Thyroid gland (tissue), 4 donors: ENCODE measurements around the gene GPR31. TPM values are rescaled to one million over a fixed set of nuclear protein-coding genes. Genes with fewer than 3 reads are reported as not detected.

Source experiments
- DNase-seq, 2 donors: peaks; one replicate each; pipeline ENCODE4 v3.0.0-alpha.2; 2019
- H3K27ac ChIP-seq, 3 donors: fragments of 200-600 bp; sonication (generic); 1 replicate in 2 of 3; 2 replicates in 1 of 3; pipeline ENCODE4 v1.5.1; 2016 to 2019; ENCODE audit warnings: mild to moderate bottlenecking in 1 of 3, moderate library complexity in 1 of 3
- H3K27me3 ChIP-seq: fragments of 200-600 bp; sonication (generic); one replicate; pipeline ENCODE4 v1.5.1; 2019
- H3K36me3 ChIP-seq, 2 donors: fragments of 200-600 bp; sonication (generic); one replicate each; pipeline ENCODE4 v1.5.1; 2016 to 2019
- H3K4me1 ChIP-seq, 2 donors: fragments of 200-600 bp; sonication (generic); one replicate each; pipeline ENCODE4 v1.5.1; 2017 to 2019
- H3K4me3 ChIP-seq, 3 donors: fragments of 200-600 bp; sonication (generic); replicated peaks in 1 of 3; 1 replicate in 2 of 3; 2 replicates in 1 of 3; pipeline ENCODE4 v1.5.1; 2016; ENCODE audit warnings: mild to moderate bottlenecking in 1 of 3
- H3K9me3 ChIP-seq: fragments of 200-600 bp; sonication (generic); one replicate; pipeline ENCODE4 v1.5.1; 2017
- POLR2A ChIP-seq, 2 donors: fragments of 450-650 bp; IDR thresholded peaks; one replicate each; pipeline ENCODE4 v1.6.1; 2017; ENCODE audit warnings: antibody characterized with exemption in 2 of 2, mild to moderate bottlenecking in 2 of 2, moderate library complexity in 1 of 2
- WGBS, 2 donors: methylation state at CpG; one replicate each; pipeline ENCODE4 v1.1.5; 2017; 5-methylcytosine and 5-hydroxymethylcytosine counted together
- intact Hi-C: fragments of 100-400 bp; cut with DNase I; formaldehyde crosslinking; loops from one replicate; pipeline ENCODE4 v1.15.1; 2023
- total RNA-seq, 4 donors: library from RNA; depleted of rRNA; stranded (reverse); fragments of >200 nt; gene quantifications; one replicate each; pipeline ENCODE4 v1.2.3, GENCODE V29; 2016
- TF ChIP-seq, protein P1 (sequence below), 6 experiments: fragments of 200-600 bp in 3 of 6; fragments of 450-650 bp in 3 of 6; sonication (generic) in 3 of 6; IDR thresholded peaks; one replicate each; pipeline ENCODE4 v1.5.1; 2016 to 2019; ENCODE audit warnings: antibody characterized with exemption in 6 of 6, mild to moderate bottlenecking in 2 of 6, inconsistent platforms in 1 of 6, moderate library complexity in 1 of 6

Gene GPR31
- total RNA-seq, 4 donors from 2014 or later: not detected

DNA sequence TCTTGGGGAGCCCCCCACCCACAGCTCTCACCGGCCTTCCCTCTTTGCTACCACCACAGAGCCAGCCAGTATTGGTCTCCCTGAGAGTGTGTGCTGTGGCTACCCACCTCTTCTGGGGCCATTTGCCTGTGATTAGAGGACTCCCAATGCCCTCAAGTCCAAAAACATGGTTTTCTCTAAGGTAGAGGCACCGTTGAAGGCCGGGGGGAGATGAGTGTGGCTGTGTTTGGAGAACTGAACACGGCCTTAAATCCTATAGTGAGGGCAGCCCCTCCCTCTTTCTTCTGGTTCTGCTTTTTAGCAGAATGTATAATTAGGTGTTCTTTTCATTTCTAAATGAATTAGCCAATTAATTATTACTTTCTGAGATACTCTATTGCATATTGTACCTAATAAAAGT is 32.4 kb downstream of the GPR31 start:
- intact Hi-C loops: no loop called here

DNA sequence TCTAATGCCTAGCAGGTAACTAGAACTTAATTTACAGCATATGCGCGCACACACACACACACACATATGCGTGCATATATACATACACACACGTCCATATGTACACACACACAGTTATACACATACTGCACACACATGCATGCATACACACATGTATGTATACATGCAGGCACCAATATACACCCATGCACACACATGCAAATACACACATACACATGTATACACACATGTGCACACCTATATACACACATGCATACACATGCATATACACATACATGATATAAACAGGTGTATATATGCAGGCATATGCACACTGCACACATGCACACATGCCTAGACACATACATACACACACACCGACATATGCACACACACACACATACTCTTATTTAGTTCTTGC is 33.0 kb downstream of the GPR31 start:
- intact Hi-C loops: no loop called here
- Histone ChIP-seq H3K4me1 (peaks cover 3% of the 10 kb centered on the region in 2 donors), H3K27me3 (no peaks in the 10 kb centered on the region), H3K27ac (no peak overlapping the region), H3K4me3 (no peak overlapping the region), H3K36me3 (no peaks in the 10 kb centered on the region), H3K9me3 (no peaks in the 10 kb centered on the region)
- no peak for DNase-seq
- WGBS, 2 donors: 88 to 94% methylated on average over 5 of the region's 5 CpGs
- TF ChIP-seq POLR2A (IDR thresholded peaks at IDR 0.05): no peak
- TF ChIP-seq, protein P1, sequence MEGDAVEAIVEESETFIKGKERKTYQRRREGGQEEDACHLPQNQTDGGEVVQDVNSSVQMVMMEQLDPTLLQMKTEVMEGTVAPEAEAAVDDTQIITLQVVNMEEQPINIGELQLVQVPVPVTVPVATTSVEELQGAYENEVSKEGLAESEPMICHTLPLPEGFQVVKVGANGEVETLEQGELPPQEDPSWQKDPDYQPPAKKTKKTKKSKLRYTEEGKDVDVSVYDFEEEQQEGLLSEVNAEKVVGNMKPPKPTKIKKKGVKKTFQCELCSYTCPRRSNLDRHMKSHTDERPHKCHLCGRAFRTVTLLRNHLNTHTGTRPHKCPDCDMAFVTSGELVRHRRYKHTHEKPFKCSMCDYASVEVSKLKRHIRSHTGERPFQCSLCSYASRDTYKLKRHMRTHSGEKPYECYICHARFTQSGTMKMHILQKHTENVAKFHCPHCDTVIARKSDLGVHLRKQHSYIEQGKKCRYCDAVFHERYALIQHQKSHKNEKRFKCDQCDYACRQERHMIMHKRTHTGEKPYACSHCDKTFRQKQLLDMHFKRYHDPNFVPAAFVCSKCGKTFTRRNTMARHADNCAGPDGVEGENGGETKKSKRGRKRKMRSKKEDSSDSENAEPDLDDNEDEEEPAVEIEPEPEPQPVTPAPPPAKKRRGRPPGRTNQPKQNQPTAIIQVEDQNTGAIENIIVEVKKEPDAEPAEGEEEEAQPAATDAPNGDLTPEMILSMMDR (IDR thresholded peaks at IDR 0.05): no peak

More for the DNA sequence above, 32.4 kb downstream of the GPR31 start:
- Histone ChIP-seq H3K27ac (no peak overlapping the region), H3K4me1 (peaks cover 3 to 8% of the 10 kb centered on the region in 2 donors), H3K4me3 (no peak overlapping the region), H3K36me3 (no peaks in the 10 kb centered on the region), H3K27me3 (no peaks in the 10 kb centered on the region), H3K9me3 (no peaks in the 10 kb centered on the region)
- 81% methylated on average over 4 of the region's 4 CpGs for WGBS, 2 donors
- TF ChIP-seq, protein P1 (IDR thresholded peaks at IDR 0.05): no peak
- TF ChIP-seq POLR2A (IDR thresholded peaks at IDR 0.05): no peak
- DNase-seq: no peak

DNA sequence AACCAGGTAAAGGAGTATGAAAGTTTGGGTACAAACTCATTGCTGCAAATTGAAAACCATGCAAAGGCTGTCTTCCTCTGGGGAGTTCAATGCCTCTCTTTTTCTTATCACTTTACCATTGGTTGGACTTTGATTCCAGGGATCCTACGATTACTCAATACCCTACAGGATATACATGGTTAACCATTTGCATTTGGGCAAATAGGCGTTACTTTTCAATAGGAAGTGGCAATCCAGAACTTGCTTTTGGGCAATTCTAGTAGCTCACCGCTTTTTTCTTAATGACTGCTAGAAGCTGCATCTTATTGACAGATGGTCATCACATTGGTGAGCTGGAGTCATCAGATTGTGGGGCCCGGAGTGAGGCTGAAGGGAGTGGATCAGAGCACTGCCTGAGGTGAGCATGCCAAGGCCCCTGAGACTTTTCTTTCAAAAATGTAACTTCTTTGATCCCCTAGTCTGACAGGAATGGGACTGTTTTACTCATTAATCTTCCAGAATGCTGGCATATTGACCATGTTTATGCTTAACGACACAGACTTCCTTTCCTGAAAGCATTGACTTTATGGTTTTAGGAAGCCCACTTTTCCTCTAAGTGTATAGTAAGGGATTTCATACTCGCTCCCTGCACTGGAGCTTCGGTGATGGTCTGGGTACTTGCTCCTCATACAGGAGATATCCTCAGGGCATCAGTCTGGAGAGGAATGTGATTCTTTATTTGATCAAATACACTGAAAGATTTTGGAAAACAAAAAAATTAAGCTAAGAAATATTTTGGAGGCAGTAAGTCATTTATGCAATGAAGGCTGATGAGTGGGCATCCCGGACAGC is 34.7 kb downstream of the GPR31 start, which contains the start of gene CCR6:
CCR6 (plus strand) TSS at position 270 of the 831 bp plus-strand sequence. CDS start 13,039 bp downstream, outside the sequence.
- H3K4me3 ChIP-seq: no peak within 1 kb of the TSS
- H3K27me3 ChIP-seq: no peaks in the 10 kb centered on the region
- H3K27ac ChIP-seq: no peak within 1 kb of the TSS
- WGBS, 2 donors: 85 to 87% methylated on average over 8 of the region's 8 CpGs
- no peaks in the 10 kb centered on the region for H3K36me3 ChIP-seq
- intact Hi-C loops: no loop called here
- TF ChIP-seq POLR2A (IDR thresholded peaks at IDR 0.05): no peak
- TF ChIP-seq, protein P1 (IDR thresholded peaks at IDR 0.05): no peak
- H3K9me3 ChIP-seq: no peaks in the 10 kb centered on the region
- no peaks in the 10 kb centered on the region for H3K4me1 ChIP-seq
- no peak for DNase-seq

DNA sequence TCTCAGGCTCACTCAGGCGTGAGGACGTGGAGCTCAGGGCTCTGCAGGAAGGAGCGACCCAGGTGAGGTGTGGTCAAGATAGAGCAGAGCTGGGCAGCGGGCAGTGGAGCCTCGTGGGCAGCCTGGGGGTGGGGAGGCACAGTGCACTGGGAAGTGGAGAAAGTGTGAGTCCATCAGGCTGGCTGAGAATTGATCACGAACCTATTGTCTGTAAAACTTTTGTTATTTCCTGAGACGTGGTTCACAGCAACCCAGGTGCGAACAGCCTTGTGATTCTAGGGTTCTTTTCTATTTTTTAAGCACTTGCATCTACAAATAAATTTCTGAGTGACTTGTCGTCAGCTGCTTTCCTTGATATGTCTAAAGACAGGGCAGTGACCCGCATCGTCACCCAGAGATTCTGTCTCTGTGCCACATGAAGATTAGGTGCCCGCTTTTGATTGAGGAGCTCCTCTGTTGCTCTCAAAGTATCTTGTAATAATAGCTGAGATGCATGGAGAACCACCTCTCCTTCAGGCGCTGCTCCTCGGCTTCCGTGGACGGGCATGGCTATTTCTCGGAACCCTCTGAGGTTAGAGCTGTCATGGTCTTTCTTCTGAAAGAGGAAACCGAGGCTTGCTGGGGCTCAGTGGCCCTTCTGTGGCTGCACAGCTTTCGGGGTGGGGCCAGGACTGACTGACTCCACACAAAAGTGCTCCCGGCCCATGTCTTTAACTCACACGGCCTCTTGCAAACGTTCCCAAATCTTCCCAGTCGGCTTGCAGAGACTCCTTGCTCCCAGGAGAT is 35.5 kb downstream of the GPR31 start:
- H3K27me3 ChIP-seq: no peaks in the 10 kb centered on the region
- H3K36me3 ChIP-seq: no peaks in the 10 kb centered on the region
- no peaks in the 10 kb centered on the region for H3K9me3 ChIP-seq
- H3K4me1 ChIP-seq: no peaks in the 10 kb centered on the region
- H3K4me3 ChIP-seq: no peak overlapping the region
- intact Hi-C loops: no loop called here
- no peak overlapping the region for H3K27ac ChIP-seq
- WGBS, 2 donors: 70 to 74% methylated on average over 23 of the region's 23 CpGs
- TF ChIP-seq POLR2A (IDR thresholded peaks at IDR 0.05): no peak
- TF ChIP-seq, protein P1 (IDR thresholded peaks at IDR 0.05): no peak
- no peak for DNase-seq
